Keratinocyte (primary cell): ENCODE results near the gene TNFAIP8L3.

Experiments
- CTCF ChIP-seq, 3 experiments: IDR thresholded peaks in 1 of 3; conservative IDR thresholded peaks in 1 of 3; optimal IDR thresholded peaks in 1 of 3; 2 replicates in 2 of 3; 3 replicates in 1 of 3; pipeline versions ENCODE3 to v1.5.1; 2011; ENCODE audit warnings: low read length in 3 of 3, mild to moderate bottlenecking in 3 of 3, moderate library complexity in 2 of 3, control low read depth in 1 of 3, inconsistent platforms in 1 of 3; ENCODE audit not compliant: insufficient read depth in 2 of 3; ENCODE audit errors: extremely low read depth in 1 of 3
- EZH2 ChIP-seq: IDR thresholded peaks from one replicate; pipeline ENCODE4 v1.6.1; 2012; ENCODE audit warnings: inconsistent platforms, mild to moderate bottlenecking, low read length, moderate library complexity

GRCh38 chr15:51093488-51093838 is 1.2 kb downstream of the TNFAIP8L3 start:
- TF ChIP-seq CTCF (optimal IDR thresholded peaks at IDR 0.05 in 1 of 3, IDR thresholded peaks at IDR 0.05 in 1 of 3, conservative IDR thresholded peaks at IDR 0.05 in 1 of 3; ENCODE audit: extremely low read depth in 1 of 3, insufficient read depth in 2 of 3, low read length in 3 of 3), result no peak
- no peak for TF ChIP-seq EZH2
